NCI-H146 treated with DMSO at 0.1 percent for 48 hours (cell line): ENCODE measurements around the gene CLEC18B.
"Not testable (repeated sequence)": the region's sequence is repeated elsewhere in the genome, so short reads cannot be mapped to it uniquely, and the experiment has no call there.

Source experiments
- DNase-seq: peaks from one replicate; lab custom pipeline; 2025; ENCODE audit not compliant: unreplicated experiment; lab: John Stamatoyannopoulos, UW

The CLEC18B gene

GRCh38 chr16:74407362-74407705 lies 13.9 kb downstream of the CLEC18B start:
- DNase-seq, result not testable (repeated sequence)

- DNase-seq, result not testable (repeated sequence)
These were observed 14.5 kb downstream of the CLEC18B start for GRCh38 chr16:74406600-74407361.

GRCh38 chr16:74404148-74404933 lies 16.9 kb downstream of the CLEC18B start:
- not testable (repeated sequence) for DNase-seq

GRCh38 chr16:74400238-74400637 lies 21.0 kb downstream of the CLEC18B start:
- not testable (repeated sequence) for DNase-seq

- not testable (repeated sequence) for DNase-seq
These were observed 22.9 kb downstream of the CLEC18B start for GRCh38 chr16:74398212-74398895.

GRCh38 chr16:74396521-74397017 lies 24.7 kb downstream of the CLEC18B start:
- not testable (repeated sequence) for DNase-seq

GRCh38 chr16:74394604-74395003 lies 26.7 kb downstream of the CLEC18B start:
- DNase-seq, result not testable (repeated sequence)

- not testable (repeated sequence) for DNase-seq
These were observed 27.1 kb downstream of the CLEC18B start for GRCh38 chr16:74394131-74394530.

GRCh38 chr16:74391454-74392050 lies 29.7 kb downstream of the CLEC18B start:
- not testable (repeated sequence) for DNase-seq

- not testable (repeated sequence) for DNase-seq
These were observed 38.8 kb downstream of the CLEC18B start for GRCh38 chr16:74382339-74383034.

GRCh38 chr16:74373847-74374184 lies 47.5 kb downstream of the CLEC18B start:
- not testable (repeated sequence) for DNase-seq

- no peak for DNase-seq
These were observed 48.1 kb downstream of the CLEC18B start for GRCh38 chr16:74372953-74373846.

- DNase-seq, result no peak
These were observed 48.9 kb downstream of the CLEC18B start for GRCh38 chr16:74372369-74372768.

- not testable (repeated sequence) for DNase-seq
These were observed 50.7 kb downstream of the CLEC18B start for GRCh38 chr16:74370338-74371135.

- peak; percentile 16 for DNase-seq
These were observed 53.0 kb downstream of the CLEC18B start for GRCh38 chr16:74368002-74368911.

- DNase-seq, result not testable (repeated sequence)
These were observed 53.7 kb downstream of the CLEC18B start for GRCh38 chr16:74367469-74368001.
